Vagina (tissue), 2 donors: Measurements from ENCODE around the gene ANKRD53. TPM values are rescaled to one million over a fixed set of nuclear protein-coding genes. Genes with fewer than 3 reads are reported as not detected.

Source experiments
- DNase-seq, 2 donors: peaks; one replicate each; pipeline ENCODE4 v3.0.0-alpha.2; 2017; ENCODE audit errors: extremely low spot score in 2 of 2
- H3K27ac ChIP-seq: fragments of 200-600 bp; sonication (generic); one replicate; pipeline ENCODE4 v1.5.1; 2019
- H3K27me3 ChIP-seq: fragments of 200-600 bp; sonication (generic); one replicate; pipeline ENCODE4 v1.5.1; 2019
- H3K36me3 ChIP-seq, 2 donors: fragments of 200-600 bp; sonication (generic); one replicate each; pipeline ENCODE4 v1.5.1; 2017 to 2019
- H3K4me1 ChIP-seq: fragments of 200-600 bp; sonication (generic); one replicate; pipeline ENCODE4 v1.5.1; 2019
- H3K4me3 ChIP-seq, 2 donors: fragments of 200-600 bp; sonication (generic); 1 replicate in 1 of 2; 2 replicates in 1 of 2; pipeline ENCODE4 v1.5.1; 2016 to 2019
- H3K9me3 ChIP-seq: fragments of 200-600 bp; sonication (generic); one replicate; pipeline ENCODE4 v1.5.1; 2019
- CTCF ChIP-seq, 3 experiments: fragments of 450-650 bp in 2 of 3; fragments of 200-600 bp in 1 of 3; sonication (generic) in 1 of 3; IDR thresholded peaks; one replicate each; pipeline ENCODE4 v1.5.1; 2017 to 2019; ENCODE audit warnings: antibody characterized with exemption in 3 of 3, mild to moderate bottlenecking in 2 of 3, moderate library complexity in 2 of 3
- POLR2A ChIP-seq, 2 donors: fragments of 450-650 bp; IDR thresholded peaks; one replicate each; pipeline ENCODE4 v1.6.1; 2017; ENCODE audit warnings: antibody characterized with exemption in 2 of 2, mild to moderate bottlenecking in 2 of 2, moderate library complexity in 2 of 2
- POLR2AphosphoS5 ChIP-seq, 2 donors: sonication (generic); formaldehyde crosslinking; IDR thresholded peaks; one replicate each; pipeline ENCODE4 v1.9.0; 2017; ENCODE audit warnings: antibody characterized with exemption in 2 of 2, mild to moderate bottlenecking in 2 of 2, low read depth in 1 of 2; ENCODE audit not compliant: insufficient read depth in 1 of 2
- intact Hi-C: fragments of 100-400 bp; cut with DNase I; formaldehyde crosslinking; loops from one replicate; pipeline ENCODE4 v1.15.1; 2023
- total RNA-seq: library from RNA; depleted of rRNA; stranded (reverse); fragments of >200 nt; gene quantifications from one replicate; pipeline ENCODE4 v1.2.3, GENCODE V29; 2016

The ANKRD53 gene
- total RNA-seq, 1 donor from 2014 or later = 4.9 TPM

GRCh38 chr2:70935468-70936164 is 42.8 kb upstream of the ANKRD53 start, which contains the start of gene ATP6V1B1:
Gene ATP6V1B1 (plus strand): TSS chr2:70935900. CDS start chr2:70935955, 55 bp downstream.
- no peak within 1 kb of the TSS for H3K4me3 ChIP-seq
- DNase-seq = peak; percentile 52 to 70
- intact Hi-C loops = no loop called here

GRCh38 chr2:70936165-70936978 is 42.1 kb upstream of the ANKRD53 start:
- no peak overlapping the region for H3K4me3 ChIP-seq
- no peak for TF ChIP-seq POLR2AphosphoS5 (IDR thresholded peaks at IDR 0.05; ENCODE audit: insufficient read depth in 1 of 2, low read depth in 1 of 2)
- TF ChIP-seq CTCF (IDR thresholded peaks at IDR 0.05) = no peak
- no peak for TF ChIP-seq POLR2A (IDR thresholded peaks at IDR 0.05)
- intact Hi-C loops = no loop called here
- H3K36me3 ChIP-seq = no peaks in the 10 kb centered on the region
- DNase-seq = peak; percentile 56 to 77
- no peak overlapping the region for H3K27ac ChIP-seq
- H3K4me1 ChIP-seq = no peaks in the 10 kb centered on the region
- no peaks in the 10 kb centered on the region for H3K27me3 ChIP-seq
- H3K9me3 ChIP-seq = no peaks in the 10 kb centered on the region

More at GRCh38 chr2:70935468-70936164, 42.8 kb upstream of the ANKRD53 start, which contains the start of gene ATP6V1B1:
- TF ChIP-seq CTCF (IDR thresholded peaks at IDR 0.05) = no peak
- no peak for TF ChIP-seq POLR2A (IDR thresholded peaks at IDR 0.05)
- no peak for TF ChIP-seq POLR2AphosphoS5 (IDR thresholded peaks at IDR 0.05; ENCODE audit: insufficient read depth in 1 of 2, low read depth in 1 of 2)
- Histone ChIP-seq H3K36me3 (no peaks in the 10 kb centered on the region), H3K27ac (no peak within 1 kb of the TSS), H3K9me3 (no peaks in the 10 kb centered on the region), H3K27me3 (no peaks in the 10 kb centered on the region), H3K4me1 (no peaks in the 10 kb centered on the region)

- Histone ChIP-seq H3K27me3 (no peaks in the 10 kb centered on the region), H3K9me3 (no peaks in the 10 kb centered on the region), H3K27ac (no peak overlapping the region), H3K4me3 (no peak overlapping the region), H3K36me3 (no peaks in the 10 kb centered on the region), H3K4me1 (no peaks in the 10 kb centered on the region)
- peak; percentile 56 to 87 for DNase-seq
- intact Hi-C loops = no loop called here
- TF ChIP-seq CTCF (IDR thresholded peaks at IDR 0.05) = no peak
These were observed 41.2 kb upstream of the ANKRD53 start for GRCh38 chr2:70936979-70937811.

- DNase-seq = peak in 1 of 2 donors; percentile 64
- Histone ChIP-seq H3K27ac (no peak overlapping the region), H3K36me3 (no peaks in the 10 kb centered on the region), H3K27me3 (no peaks in the 10 kb centered on the region), H3K4me3 (no peak overlapping the region), H3K4me1 (no peaks in the 10 kb centered on the region), H3K9me3 (no peaks in the 10 kb centered on the region)
- intact Hi-C loops = no loop called here
- TF ChIP-seq POLR2AphosphoS5 (IDR thresholded peaks at IDR 0.05; ENCODE audit: insufficient read depth in 1 of 2, low read depth in 1 of 2) = no peak
- TF ChIP-seq CTCF (IDR thresholded peaks at IDR 0.05) = no peak
- TF ChIP-seq POLR2A (IDR thresholded peaks at IDR 0.05) = no peak
These were observed 40.4 kb upstream of the ANKRD53 start for GRCh38 chr2:70937866-70938585.
